Measurements from ENCODE around the gene NCLN.
"Not testable (repeated sequence)": the region's sequence is repeated elsewhere in the genome, so short reads cannot be mapped to it uniquely, and the experiment has no call there.

The NCLN gene

DNA sequence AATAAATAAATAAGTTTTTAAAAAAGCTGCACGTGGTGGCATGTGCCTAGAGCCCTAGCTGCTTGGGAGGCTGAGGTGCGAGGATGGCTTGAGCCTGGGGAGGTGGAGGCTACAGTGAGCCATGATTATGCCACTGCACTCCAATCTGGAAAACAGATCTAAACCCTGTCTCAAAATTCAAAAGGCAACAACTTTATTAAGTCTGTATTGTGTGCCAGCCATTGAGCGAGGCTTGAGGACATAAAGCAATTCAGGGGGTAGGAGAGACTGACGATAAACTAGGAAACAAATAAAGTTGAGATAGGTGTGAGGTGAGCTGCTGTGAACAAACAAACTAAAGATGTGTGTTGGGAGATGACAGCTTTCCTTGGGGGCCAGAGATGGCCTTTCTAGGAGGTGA lies 47.4 kb downstream of the NCLN start:
- no peak overlapping the region for H2AFZ ChIP-seq (ENCODE audit: low read depth)
- H3K27me3 ChIP-seq (ENCODE audit: insufficient read depth, low read depth) = peaks cover 72% of the 10 kb centered on the region
- no peaks in the 10 kb centered on the region for H3K4me1 ChIP-seq (ENCODE audit: low read depth, poor library complexity, severe bottlenecking)
- H3K9ac ChIP-seq = no peak overlapping the region
- no peaks in the 10 kb centered on the region for H3K79me2 ChIP-seq (ENCODE audit: insufficient read depth, low read depth)
- H3K27ac ChIP-seq = no peak overlapping the region
- H3K4me2 ChIP-seq = no peak overlapping the region
- no peaks in the 10 kb centered on the region for H4K20me1 ChIP-seq (ENCODE audit: insufficient read depth)
- TF ChIP-seq CTCF (conservative IDR thresholded peaks at IDR 0.05; ENCODE audit: low read depth, low read length) = no peak
- H3K4me3 ChIP-seq (IDR thresholded peaks at IDR 0.05; ENCODE audit: insufficient read depth, low read depth, low read length) = no peak overlapping the region
- no peaks in the 10 kb centered on the region for H3K36me3 ChIP-seq (ENCODE audit: insufficient read depth)

- peaks cover 77% of the 10 kb centered on the region for H3K27me3 ChIP-seq (ENCODE audit: insufficient read depth, low read depth)
- H3K36me3 ChIP-seq (ENCODE audit: insufficient read depth) = no peaks in the 10 kb centered on the region
- no peaks in the 10 kb centered on the region for H3K4me1 ChIP-seq (ENCODE audit: low read depth, poor library complexity, severe bottlenecking)
- H3K4me2 ChIP-seq = no peak overlapping the region
- no peak for TF ChIP-seq CTCF (conservative IDR thresholded peaks at IDR 0.05; ENCODE audit: low read depth, low read length)
- no peaks in the 10 kb centered on the region for H3K79me2 ChIP-seq (ENCODE audit: insufficient read depth, low read depth)
- no peak overlapping the region for H2AFZ ChIP-seq (ENCODE audit: low read depth)
- no peak overlapping the region for H3K27ac ChIP-seq
- H3K4me3 ChIP-seq (IDR thresholded peaks at IDR 0.05; ENCODE audit: insufficient read depth, low read depth, low read length) = no peak overlapping the region
- no peaks in the 10 kb centered on the region for H4K20me1 ChIP-seq (ENCODE audit: insufficient read depth)
- no peak overlapping the region for H3K9ac ChIP-seq
Measured at GRCh38 chr19:3233831-3234230, 48.1 kb downstream of the NCLN start.

DNA sequence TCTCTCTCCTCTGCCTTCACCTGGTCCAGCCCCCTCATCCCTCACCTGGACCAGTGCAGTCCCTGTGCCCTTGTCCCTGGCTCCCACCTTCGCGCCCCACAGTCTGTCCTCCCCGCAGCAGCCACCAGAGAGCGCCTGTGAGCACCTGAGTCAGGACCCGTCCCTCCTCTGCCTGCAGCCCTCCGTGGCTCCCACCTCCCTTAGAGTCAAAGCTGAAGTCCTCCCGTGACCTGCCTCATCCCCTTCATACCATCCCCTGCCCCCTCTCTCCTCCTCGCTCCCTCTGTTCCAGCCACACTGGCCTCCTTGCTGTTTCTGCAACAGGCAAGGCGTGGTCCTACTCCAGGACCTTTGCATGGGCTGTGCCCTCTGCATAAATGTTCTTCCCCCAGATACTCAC lies 49.1 kb downstream of the NCLN start:
- Histone ChIP-seq H2AFZ (ENCODE audit: low read depth) (no peak overlapping the region), H3K9ac (no peak overlapping the region), H3K4me2 (no peak overlapping the region), H3K4me3 (IDR thresholded peaks at IDR 0.05; ENCODE audit: insufficient read depth, low read depth, low read length) (no peak overlapping the region), H3K4me1 (ENCODE audit: low read depth, poor library complexity, severe bottlenecking) (no peaks in the 10 kb centered on the region), H3K27ac (no peak overlapping the region), H3K36me3 (ENCODE audit: insufficient read depth) (no peaks in the 10 kb centered on the region), H3K27me3 (ENCODE audit: insufficient read depth, low read depth) (peaks cover 76% of the 10 kb centered on the region), H3K79me2 (ENCODE audit: insufficient read depth, low read depth) (no peaks in the 10 kb centered on the region), H4K20me1 (ENCODE audit: insufficient read depth) (no peaks in the 10 kb centered on the region)
- TF ChIP-seq CTCF (conservative IDR thresholded peaks at IDR 0.05; ENCODE audit: low read depth, low read length) = peak; percentile 55

- H3K36me3 ChIP-seq (ENCODE audit: insufficient read depth); H3K4me3 ChIP-seq (IDR thresholded peaks at IDR 0.05; ENCODE audit: insufficient read depth, low read depth, low read length); H3K27ac ChIP-seq; H3K9ac ChIP-seq; H3K4me2 ChIP-seq; H2AFZ ChIP-seq (ENCODE audit: low read depth); H3K79me2 ChIP-seq (ENCODE audit: insufficient read depth, low read depth); H3K4me1 ChIP-seq (ENCODE audit: low read depth, poor library complexity, severe bottlenecking); H4K20me1 ChIP-seq (ENCODE audit: insufficient read depth): not testable (repeated sequence)
- peaks cover 77% of the 10 kb centered on the region for H3K27me3 ChIP-seq (ENCODE audit: insufficient read depth, low read depth)
Measured at GRCh38 chr19:3235604-3236003, 49.9 kb downstream of the NCLN start.

- no peaks in the 10 kb centered on the region for H4K20me1 ChIP-seq (ENCODE audit: insufficient read depth)
- peaks cover 77% of the 10 kb centered on the region for H3K27me3 ChIP-seq (ENCODE audit: insufficient read depth, low read depth)
- H3K27ac ChIP-seq = no peak overlapping the region
- H3K4me1 ChIP-seq (ENCODE audit: low read depth, poor library complexity, severe bottlenecking) = no peaks in the 10 kb centered on the region
- no peak for TF ChIP-seq CTCF (conservative IDR thresholded peaks at IDR 0.05; ENCODE audit: low read depth, low read length)
- no peaks in the 10 kb centered on the region for H3K36me3 ChIP-seq (ENCODE audit: insufficient read depth)
- no peak overlapping the region for H3K4me2 ChIP-seq
- H2AFZ ChIP-seq (ENCODE audit: low read depth) = no peak overlapping the region
- no peaks in the 10 kb centered on the region for H3K79me2 ChIP-seq (ENCODE audit: insufficient read depth, low read depth)
- no peak overlapping the region for H3K4me3 ChIP-seq (IDR thresholded peaks at IDR 0.05; ENCODE audit: insufficient read depth, low read depth, low read length)
- H3K9ac ChIP-seq = no peak overlapping the region
Measured at GRCh38 chr19:3236272-3236671, 50.5 kb downstream of the NCLN start.
